ENCODE measurements around the gene KRTAP4-4.

GRCh38 chr17:41190328-41190727 is 29.8 kb upstream of the KRTAP4-4 start:
- TF ChIP-seq CTCF (IDR thresholded peaks at IDR 0.05) (no peak), POLR2A (IDR thresholded peaks at IDR 0.05) (no peak)
